Measurements from ENCODE around the gene COL4A6. TPM values are rescaled to one million over a fixed set of nuclear protein-coding genes. Genes with fewer than 3 reads are reported as not detected.

COL4A6 gene
- total and polyA plus RNA-seq, 2 of the 4 experiments (the other 2 are of a cell fraction): 0.36 to 0.74 TPM

GRCh38 chrX:108114541-108114940 is 323.7 kb downstream of the COL4A6 start:
- no peak overlapping the region for H2BK5ac ChIP-seq (ENCODE audit: low read depth, low read length, poor library complexity, severe bottlenecking)
- H2AK5ac ChIP-seq (ENCODE audit: low read depth, low read length): no peak overlapping the region
- H4K91ac ChIP-seq (ENCODE audit: insufficient read depth, low read depth, low read length): no peak overlapping the region
- H3K56ac ChIP-seq (ENCODE audit: extremely low read depth, insufficient read depth, low read length): no peak overlapping the region
- no peak overlapping the region for H3K4me2 ChIP-seq (ENCODE audit: low read depth, low read length)
- intact Hi-C loops (cut with micrococcal nuclease) (no loop called here), in situ Hi-C loops (cut with MboI; ENCODE audit: low sequenced_read_pairs) (no loop called here), dilution Hi-C loops (cut with HindIII; ENCODE audit: low sequenced_read_pairs, unreplicated experiment) (no loop called here)
- H3K4me1 ChIP-seq (ENCODE audit: control insufficient read depth, insufficient read depth, low read length): peaks cover 2% of the 10 kb centered on the region; the same call in 1 of the 2 replicates
- H3K4ac ChIP-seq (ENCODE audit: low read depth, low read length): no peak overlapping the region
- POLR2A ChIA-PET (ENCODE audit: unreplicated experiment): no interaction called here
- 0 out of 4 replicates have a peak, but pooled peaks cover 0 to 2% of the 10 kb centered on the region in 2 experiments for H3K79me1 ChIP-seq (ENCODE audit: low read depth in 1 of 2, low read length in 2 of 2)
- no peak for ATAC-seq (ENCODE audit: low read depth)
- H3K18ac ChIP-seq (ENCODE audit: low read depth, low read length): no peak overlapping the region
- H3K23ac ChIP-seq (ENCODE audit: low read depth, low read length): no peak overlapping the region
- H3K9me3 ChIP-seq (ENCODE audit: control insufficient read depth, insufficient read depth, low read length): no peaks in the 10 kb centered on the region
- no peak overlapping the region for H3K14ac ChIP-seq (replicated peaks; ENCODE audit: low read depth, low read length)
- no peak overlapping the region for H2AFZ ChIP-seq (replicated peaks; ENCODE audit: low read length, poor library complexity)
- H3K4me3 ChIP-seq (ENCODE audit: insufficient read depth, low read depth, low read length): no peak overlapping the region
- no peak for TF ChIP-seq USF2 (IDR thresholded peaks at IDR 0.05; ENCODE audit: low read depth, low read length)
- no peak for TF ChIP-seq MAZ (IDR thresholded peaks at IDR 0.05; ENCODE audit: borderline replicate concordance, low read depth, low read length)
- no peak for TF ChIP-seq POLR2A (IDR thresholded peaks at IDR 0.05; ENCODE audit: low read depth, low read length)
- no peak for TF ChIP-seq MXI1 (IDR thresholded peaks at IDR 0.05; ENCODE audit: borderline replicate concordance, low read depth, low read length)
- TF ChIP-seq MAFK (IDR thresholded peaks at IDR 0.05; ENCODE audit: low read depth, low read length): no peak
- no peak for TF ChIP-seq CHD1 (IDR thresholded peaks at IDR 0.05; ENCODE audit: low read depth, low read length)
- no peak for TF ChIP-seq FOS (IDR thresholded peaks at IDR 0.05; ENCODE audit: low read depth, low read length)
- no peak for TF ChIP-seq NFE2L2 (IDR thresholded peaks at IDR 0.05; ENCODE audit: low read depth, low read length)
- no peak for TF ChIP-seq CTCF (conservative IDR thresholded peaks at IDR 0.05; ENCODE audit: low read depth, low read length)
- no peak for TF ChIP-seq CEBPB (IDR thresholded peaks at IDR 0.05; ENCODE audit: low read depth, low read length)
- no peak for TF ChIP-seq BHLHE40 (IDR thresholded peaks at IDR 0.05; ENCODE audit: low read depth, low read length)
- no peak for TF ChIP-seq RCOR1 (IDR thresholded peaks at IDR 0.05; ENCODE audit: insufficient replicate concordance, low read length)
- TF ChIP-seq RFX5 (IDR thresholded peaks at IDR 0.05; ENCODE audit: low read depth, low read length): no peak
- TF ChIP-seq ELK1 (IDR thresholded peaks at IDR 0.05; ENCODE audit: borderline replicate concordance, low read depth, low read length): no peak
- TF ChIP-seq SMC3 (IDR thresholded peaks at IDR 0.05; ENCODE audit: low read depth, low read length): no peak
- H3K9me1 ChIP-seq (ENCODE audit: insufficient read depth, low read length): no peaks in the 10 kb centered on the region
- H2BK120ac ChIP-seq (ENCODE audit: low read depth, low read length): no peak overlapping the region
- no TSS peak for BruUV-seq (replicated peaks)
- H3K27me3 ChIP-seq (ENCODE audit: control insufficient read depth, insufficient read depth, low read length): peaks cover 5% of the 10 kb centered on the region
- H4K5ac ChIP-seq (ENCODE audit: low read depth, low read length): no peak overlapping the region
- no peak overlapping the region for H3K27ac ChIP-seq (ENCODE audit: insufficient read depth, low read length)
- H2AK9ac ChIP-seq (replicated peaks; ENCODE audit: low read depth, low read length, poor library complexity): no peak overlapping the region
- no peaks in the 10 kb centered on the region for H3K36me3 ChIP-seq (ENCODE audit: control insufficient read depth, insufficient read depth, low read length)
- no peak overlapping the region for H4K8ac ChIP-seq (ENCODE audit: low read depth in 2 of 2, low read length in 2 of 2)
- CTCF ChIA-PET: no interaction called here
- H2BK20ac ChIP-seq (ENCODE audit: low read depth, low read length): no peak overlapping the region
- no peak for DNase-seq
- H3K9ac ChIP-seq (ENCODE audit: low read depth, low read length): no peak overlapping the region
- H4K20me1 ChIP-seq (ENCODE audit: insufficient read depth, low read length): no peaks in the 10 kb centered on the region; the same call in 1 of the 2 replicates
- H2BK15ac ChIP-seq (ENCODE audit: low read depth, low read length): no peak overlapping the region
